ENCODE results near the gene TEK.

Gene TEK

GRCh38 chr9:27162045-27162444 is 53.0 kb downstream of the TEK start:
- no peak overlapping the region for H3K4me2 ChIP-seq (ENCODE audit: insufficient read depth, low read length)
- ATAC-seq (ENCODE audit: insufficient read depth, low read depth), result no peak
- no peak for TF ChIP-seq EZH2 (IDR thresholded peaks at IDR 0.05; ENCODE audit: borderline replicate concordance, low read depth, low read length, severe bottlenecking)
- no peak for TF ChIP-seq CTCF (IDR thresholded peaks at IDR 0.05; ENCODE audit: borderline replicate concordance, extremely low read depth, low read length, poor library complexity, severe bottlenecking)

GRCh38 chr9:27165068-27165467 is 56.0 kb downstream of the TEK start:
- Histone ChIP-seq H3K36me3 (ENCODE audit: insufficient read depth, low read length) (no peaks in the 10 kb centered on the region), H3K4me1 (ENCODE audit: insufficient read depth, low read length) (no peaks in the 10 kb centered on the region), H3K4me3 (ENCODE audit: low read depth in 1 of 2, low read length in 2 of 2) (no peak overlapping the region), H3K9ac (ENCODE audit: low read depth, low read length) (no peak overlapping the region), H3K9me3 (ENCODE audit: insufficient read depth, low read length, severe bottlenecking) (no peaks in the 10 kb centered on the region), H4K20me1 (ENCODE audit: insufficient read depth, low read length) (no peaks in the 10 kb centered on the region), H3K4me2 (ENCODE audit: insufficient read depth, low read length) (no peak overlapping the region), H3K27ac (ENCODE audit: low read length) (no peak overlapping the region), H3K27me3 (ENCODE audit: insufficient read depth, low read length, poor library complexity) (no peaks in the 10 kb centered on the region), H3K79me2 (ENCODE audit: insufficient read depth, low read length) (no peaks in the 10 kb centered on the region), H2AFZ (ENCODE audit: low read depth, low read length) (no peak overlapping the region)
- ATAC-seq (ENCODE audit: insufficient read depth, low read depth) (no peak), DNase-seq (no peak)
- TF ChIP-seq CTCF (IDR thresholded peaks at IDR 0.05; ENCODE audit: borderline replicate concordance, extremely low read depth, low read length, poor library complexity, severe bottlenecking) (no peak), EZH2 (IDR thresholded peaks at IDR 0.05; ENCODE audit: borderline replicate concordance, low read depth, low read length, severe bottlenecking) (no peak)

More at GRCh38 chr9:27162045-27162444, 53.0 kb downstream of the TEK start:
- Histone ChIP-seq H3K27me3 (ENCODE audit: insufficient read depth, low read length, poor library complexity) (no peaks in the 10 kb centered on the region), H3K36me3 (ENCODE audit: insufficient read depth, low read length) (no peaks in the 10 kb centered on the region), H3K9ac (ENCODE audit: low read depth, low read length) (no peak overlapping the region), H3K4me3 (ENCODE audit: low read depth in 1 of 2, low read length in 2 of 2) (no peak overlapping the region), H3K4me1 (ENCODE audit: insufficient read depth, low read length) (no peaks in the 10 kb centered on the region), H3K79me2 (ENCODE audit: insufficient read depth, low read length) (no peaks in the 10 kb centered on the region), H4K20me1 (ENCODE audit: insufficient read depth, low read length) (no peaks in the 10 kb centered on the region), H3K9me3 (ENCODE audit: insufficient read depth, low read length, severe bottlenecking) (no peaks in the 10 kb centered on the region), H2AFZ (ENCODE audit: low read depth, low read length) (no peak overlapping the region), H3K27ac (ENCODE audit: low read length) (no peak overlapping the region)
- no peak for DNase-seq

- DNase-seq, result no peak
- no peak for ATAC-seq (ENCODE audit: insufficient read depth, low read depth)
- Histone ChIP-seq H3K4me3 (ENCODE audit: low read depth in 1 of 2, low read length in 2 of 2) (no peak overlapping the region), H3K9me3 (ENCODE audit: insufficient read depth, low read length, severe bottlenecking) (no peaks in the 10 kb centered on the region), H4K20me1 (ENCODE audit: insufficient read depth, low read length) (no peaks in the 10 kb centered on the region), H3K79me2 (ENCODE audit: insufficient read depth, low read length) (no peaks in the 10 kb centered on the region), H3K27me3 (ENCODE audit: insufficient read depth, low read length, poor library complexity) (no peaks in the 10 kb centered on the region), H3K27ac (ENCODE audit: low read length) (no peak overlapping the region), H3K4me2 (ENCODE audit: insufficient read depth, low read length) (no peak overlapping the region), H2AFZ (ENCODE audit: low read depth, low read length) (no peak overlapping the region), H3K4me1 (ENCODE audit: insufficient read depth, low read length) (no peaks in the 10 kb centered on the region), H3K9ac (ENCODE audit: low read depth, low read length) (no peak overlapping the region), H3K36me3 (ENCODE audit: insufficient read depth, low read length) (no peaks in the 10 kb centered on the region)
- TF ChIP-seq EZH2 (IDR thresholded peaks at IDR 0.05; ENCODE audit: borderline replicate concordance, low read depth, low read length, severe bottlenecking) (no peak), CTCF (IDR thresholded peaks at IDR 0.05; ENCODE audit: borderline replicate concordance, extremely low read depth, low read length, poor library complexity, severe bottlenecking) (no peak)
Measured at GRCh38 chr9:27165670-27166069, 56.6 kb downstream of the TEK start.

GRCh38 chr9:27168496-27168895 is 59.5 kb downstream of the TEK start:
- no peak overlapping the region for H3K27ac ChIP-seq (ENCODE audit: low read length)
- no peak overlapping the region for H3K4me3 ChIP-seq (ENCODE audit: low read depth in 1 of 2, low read length in 2 of 2)
- TF ChIP-seq EZH2 (IDR thresholded peaks at IDR 0.05; ENCODE audit: borderline replicate concordance, low read depth, low read length, severe bottlenecking) (no peak), CTCF (IDR thresholded peaks at IDR 0.05; ENCODE audit: borderline replicate concordance, extremely low read depth, low read length, poor library complexity, severe bottlenecking) (no peak)
- no peaks in the 10 kb centered on the region for H3K27me3 ChIP-seq (ENCODE audit: insufficient read depth, low read length, poor library complexity)
- no peaks in the 10 kb centered on the region for H3K9me3 ChIP-seq (ENCODE audit: insufficient read depth, low read length, severe bottlenecking)
- no peaks in the 10 kb centered on the region for H3K79me2 ChIP-seq (ENCODE audit: insufficient read depth, low read length)
- no peaks in the 10 kb centered on the region for H3K36me3 ChIP-seq (ENCODE audit: insufficient read depth, low read length)
- no peak overlapping the region for H3K4me2 ChIP-seq (ENCODE audit: insufficient read depth, low read length)
- H3K4me1 ChIP-seq (ENCODE audit: insufficient read depth, low read length), result no peaks in the 10 kb centered on the region
- H2AFZ ChIP-seq (ENCODE audit: low read depth, low read length), result no peak overlapping the region
- H4K20me1 ChIP-seq (ENCODE audit: insufficient read depth, low read length), result no peaks in the 10 kb centered on the region
- ATAC-seq (ENCODE audit: insufficient read depth, low read depth) (no peak), DNase-seq (no peak)
- H3K9ac ChIP-seq (ENCODE audit: low read depth, low read length), result no peak overlapping the region

Data from DND-41 (cell line).